ENCODE data around the gene VANGL1.

VANGL1 gene

DNA sequence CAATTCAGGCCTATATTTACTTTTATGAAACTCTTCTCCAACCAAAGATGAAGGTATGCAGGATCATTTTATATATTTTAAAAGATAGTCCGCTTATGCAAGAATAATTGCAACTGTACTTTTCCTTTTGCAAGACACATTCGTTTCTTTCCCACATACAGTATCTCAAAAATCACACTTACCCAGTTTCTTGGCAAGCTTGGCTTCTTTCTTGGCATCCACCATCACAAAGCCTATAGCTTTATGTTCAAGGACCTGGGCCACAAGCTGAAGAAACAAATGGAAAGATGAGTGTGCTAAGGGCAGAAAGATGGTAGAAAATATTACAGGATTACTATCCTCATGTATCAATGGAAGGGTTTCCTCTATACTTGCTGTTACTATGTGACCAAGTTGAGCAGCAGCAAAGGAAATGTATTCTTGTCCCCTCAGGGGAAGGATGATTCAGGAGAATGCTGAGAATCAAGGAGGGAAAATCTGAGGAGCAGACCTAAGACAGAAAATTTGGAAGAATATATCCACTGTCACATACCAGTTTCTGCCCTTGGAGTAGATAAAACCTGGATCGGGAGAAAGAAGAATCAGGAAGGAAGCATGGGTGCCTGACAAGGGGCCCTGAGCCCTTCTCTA is 103.0 kb downstream of the VANGL1 start:
- Mint-ChIP-seq H3K27me3 (ENCODE audit: low read depth, poor library complexity) (no peaks in the 10 kb centered on the region), H3K9me3 (peaks cover 14% of the 10 kb centered on the region), H3K4me1 (peaks cover 12% of the 10 kb centered on the region), H3K27ac (no peak overlapping the region), H3K4me3 (no peak overlapping the region), H3K36me3 (ENCODE audit: low read depth) (peaks cover 8% of the 10 kb centered on the region)
- TF ChIP-seq, protein P1, sequence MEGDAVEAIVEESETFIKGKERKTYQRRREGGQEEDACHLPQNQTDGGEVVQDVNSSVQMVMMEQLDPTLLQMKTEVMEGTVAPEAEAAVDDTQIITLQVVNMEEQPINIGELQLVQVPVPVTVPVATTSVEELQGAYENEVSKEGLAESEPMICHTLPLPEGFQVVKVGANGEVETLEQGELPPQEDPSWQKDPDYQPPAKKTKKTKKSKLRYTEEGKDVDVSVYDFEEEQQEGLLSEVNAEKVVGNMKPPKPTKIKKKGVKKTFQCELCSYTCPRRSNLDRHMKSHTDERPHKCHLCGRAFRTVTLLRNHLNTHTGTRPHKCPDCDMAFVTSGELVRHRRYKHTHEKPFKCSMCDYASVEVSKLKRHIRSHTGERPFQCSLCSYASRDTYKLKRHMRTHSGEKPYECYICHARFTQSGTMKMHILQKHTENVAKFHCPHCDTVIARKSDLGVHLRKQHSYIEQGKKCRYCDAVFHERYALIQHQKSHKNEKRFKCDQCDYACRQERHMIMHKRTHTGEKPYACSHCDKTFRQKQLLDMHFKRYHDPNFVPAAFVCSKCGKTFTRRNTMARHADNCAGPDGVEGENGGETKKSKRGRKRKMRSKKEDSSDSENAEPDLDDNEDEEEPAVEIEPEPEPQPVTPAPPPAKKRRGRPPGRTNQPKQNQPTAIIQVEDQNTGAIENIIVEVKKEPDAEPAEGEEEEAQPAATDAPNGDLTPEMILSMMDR (IDR thresholded peaks at IDR 0.05), result no peak
- DNase-seq, result no peak

DNA sequence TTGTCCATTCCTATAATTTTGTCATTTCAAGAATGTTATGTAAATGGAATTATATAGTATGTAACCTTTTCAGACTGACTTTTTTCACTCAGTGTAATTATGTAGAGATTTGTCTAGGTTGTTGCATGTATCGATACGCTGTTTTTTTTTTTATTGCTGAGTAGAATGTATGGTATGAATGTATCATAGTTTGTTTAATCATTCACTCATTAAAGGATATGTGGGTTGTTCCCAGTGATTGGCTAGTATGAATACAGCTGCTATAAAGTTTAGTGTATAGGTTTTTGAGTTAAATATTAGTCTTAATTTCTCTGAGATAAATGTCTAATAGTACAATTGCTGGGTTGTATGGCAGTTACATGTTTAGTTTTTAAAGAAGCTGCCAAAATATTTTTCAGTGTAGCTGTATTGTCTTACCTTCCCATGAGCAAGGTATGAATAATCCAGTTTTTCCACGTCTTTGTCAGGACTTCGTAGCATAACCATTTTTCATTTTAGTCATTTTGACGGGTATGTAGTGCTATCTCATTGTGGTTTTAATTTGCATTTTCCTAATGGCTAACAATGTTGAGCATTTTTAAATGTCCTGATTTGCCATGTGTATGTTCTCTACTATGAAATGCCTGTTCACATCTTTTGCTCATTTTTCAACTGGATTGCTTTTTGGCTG is 104.4 kb downstream of the VANGL1 start:
- H3K27me3 Mint-ChIP-seq (ENCODE audit: low read depth, poor library complexity), result no peaks in the 10 kb centered on the region
- TF ChIP-seq, protein P1 (IDR thresholded peaks at IDR 0.05), result no peak
- H3K4me3 Mint-ChIP-seq, result no peak overlapping the region
- no peak overlapping the region for H3K27ac Mint-ChIP-seq
- peaks cover 8% of the 10 kb centered on the region for H3K36me3 Mint-ChIP-seq (ENCODE audit: low read depth)
- peaks cover 14% of the 10 kb centered on the region for H3K9me3 Mint-ChIP-seq
- no peak for DNase-seq
- H3K4me1 Mint-ChIP-seq, result peaks cover 12% of the 10 kb centered on the region

All from nephron progenitor cell (in vitro differentiated cells).